Pancreas (tissue), 10 donors: ENCODE results near the gene CISD2. TPM values are rescaled to one million over a fixed set of nuclear protein-coding genes. Genes with fewer than 3 reads are reported as not detected.
"Not testable (repeated sequence)": the region's sequence is repeated elsewhere in the genome, so short reads cannot be mapped to it uniquely, and the experiment has no call there.

Source experiments
- ATAC-seq, 4 donors: fragments of 200-7000 bp; cut with Tn5 transposase; one replicate each; pipeline versions ENCODE4 v1.8.0 to v1.9.1; 2020; ENCODE audit warnings: mild to moderate bottlenecking in 4 of 4, moderate library complexity in 4 of 4
- DNase-seq, 6 donors: peaks; one replicate each; pipeline ENCODE4 v3.0.0-alpha.2; 2020
- FAIRE-seq: peaks from 2 replicates; lab custom pipeline; 2012; peaks lifted over from hg19 to GRCh38; lab: Jason Lieb, UNC
- H3K27ac ChIP-seq, 4 donors: fragments of 200-600 bp; sonication (generic); 1 replicate in 3 of 4; 2 replicates in 1 of 4; pipeline versions ENCODE4 v1.5.0 to v1.8.0; 2020
- H3K27me3 ChIP-seq, 4 donors: fragments of 200-600 bp; one replicate each; pipeline ENCODE4 v1.8.0; 2021
- H3K36me3 ChIP-seq, 3 donors: fragments of 200-600 bp; sonication (generic) in 1 of 3; one replicate each; pipeline versions ENCODE4 v1.5.0 to v1.8.0; 2020 to 2021
- H3K4me1 ChIP-seq, 3 donors: fragments of 200-600 bp; one replicate each; pipeline ENCODE4 v1.8.0; 2021
- H3K4me3 ChIP-seq, 4 donors: fragments of 200-600 bp; sonication (generic) in 2 of 4; one replicate each; pipeline versions ENCODE4 v1.5.0 to v1.8.0; 2020 to 2021
- H3K9me3 ChIP-seq, 4 donors: fragments of 200-600 bp; one replicate each; pipeline ENCODE4 v1.8.0; 2021
- WGBS, 2 donors: extraction: QIAGEN DNeasy Blood & Tissue Kit; methylation state at CpG; one replicate each; pipeline ENCODE4 v1.1.7; 2013; 5-methylcytosine and 5-hydroxymethylcytosine counted together
- intact Hi-C, 3 donors: fragments of 100-400 bp; cut with DNase I; formaldehyde crosslinking; loops; one replicate each; pipeline versions ENCODE4 v1.11.1 to v1.14.2; 2022
- polyA plus RNA-seq, 2 donors: library from polyadenylated mRNA; stranded (reverse); fragments of 200-250 nt; gene quantifications; one replicate each; pipeline ENCODE4 v1.2.3, GENCODE V29; 2013
- total RNA-seq, 6 donors: library from RNA; stranded (reverse); fragmentation: NEBNext Ultra II Directional in 4 of 6; extraction: Animal tissue kit (Norgen Biotek cat#: 25700) in 4 of 6; gene quantifications; one replicate each; pipeline versions ENCODE4 v1.2.1 to v1.2.4, GENCODE V29; 2021 to 2023
- TF ChIP-seq, protein P1 (sequence below), 4 donors: fragments of 200-600 bp; sonication (generic) in 3 of 4; IDR thresholded peaks; one replicate each; pipeline versions ENCODE4 v1.5.0 to v1.8.0; 2021; ENCODE audit warnings: antibody characterized with exemption in 4 of 4
- donor health status: healthy with polysubstance abuse.
- donor health status: DM: no; HTN: no; CAD: no; lungs with moderate emphysema.
- donor health status: DM: no; HTN: no; CAD: no.
- donor health status: control.
- donor health status: control.
- donor health status: Bipolar disorder and iron deficiency.
- donor health status: DM: yes; HTN: yes; CAD: no.
- donor health status: DM: no; HTN: no; CAD: no.
- donor health status: DM: no; HTN: no; CAD: no.
- donor health status: DM: yes; HTN: yes; CAD: no.

The CISD2 gene
- total and polyA plus RNA-seq, 8 donors = 10.2 to 23.1 (median 14.4) TPM

DNA sequence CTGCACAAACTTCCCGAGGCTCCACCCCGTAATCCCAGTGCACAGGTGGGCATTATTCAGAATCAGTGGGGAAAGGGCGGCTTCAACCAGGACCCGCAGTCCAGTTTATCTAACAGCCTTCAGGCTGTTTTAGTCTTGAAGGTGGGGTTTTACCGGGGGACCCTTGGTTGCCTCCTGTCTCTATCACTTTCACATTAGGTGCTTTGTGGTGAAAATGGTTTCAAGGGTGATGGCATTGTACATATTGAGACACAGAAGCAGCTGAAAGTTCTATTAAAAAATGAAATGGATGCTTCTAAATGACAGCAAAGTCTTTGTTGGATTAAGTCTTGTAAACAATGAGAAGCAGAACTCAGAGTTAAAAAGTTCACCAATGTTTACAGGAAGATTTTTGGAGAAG is 27.8 kb downstream of the CISD2 start:
- H3K27me3 ChIP-seq, H3K4me3 ChIP-seq, FAIRE-seq, ATAC-seq, DNase-seq, H3K9me3 ChIP-seq, intact Hi-C loops, H3K36me3 ChIP-seq, H3K27ac ChIP-seq, H3K4me1 ChIP-seq: not testable (repeated sequence)
- WGBS, 2 donors = 91 to 92% methylated on average over 5 of the region's 5 CpGs

DNA sequence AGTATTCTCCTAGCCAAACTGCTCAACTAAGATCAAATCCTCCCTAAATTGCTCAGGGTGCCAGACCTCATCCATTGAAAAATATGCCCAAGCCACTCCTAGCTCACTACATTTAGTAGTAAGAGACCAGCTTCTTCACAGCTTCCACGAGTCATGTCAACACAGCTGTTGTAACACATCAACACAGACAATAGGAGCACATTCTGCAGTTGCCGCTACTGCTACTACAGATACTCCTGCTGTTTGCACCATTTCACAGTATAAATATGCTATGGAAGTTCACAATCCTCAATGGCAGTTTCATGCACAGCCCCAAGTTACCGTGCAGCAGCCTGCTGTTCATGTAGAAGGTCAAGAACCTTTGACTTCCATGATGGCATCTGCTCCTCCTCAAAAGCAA is 28.8 kb downstream of the CISD2 start:
- H3K4me1 ChIP-seq, ATAC-seq, H3K4me3 ChIP-seq, H3K27ac ChIP-seq, H3K9me3 ChIP-seq, DNase-seq, FAIRE-seq, H3K27me3 ChIP-seq, H3K36me3 ChIP-seq, intact Hi-C loops: not testable (repeated sequence)
- WGBS, 2 donors = 66 to 74% methylated on average over 3 of the region's 3 CpGs

DNA sequence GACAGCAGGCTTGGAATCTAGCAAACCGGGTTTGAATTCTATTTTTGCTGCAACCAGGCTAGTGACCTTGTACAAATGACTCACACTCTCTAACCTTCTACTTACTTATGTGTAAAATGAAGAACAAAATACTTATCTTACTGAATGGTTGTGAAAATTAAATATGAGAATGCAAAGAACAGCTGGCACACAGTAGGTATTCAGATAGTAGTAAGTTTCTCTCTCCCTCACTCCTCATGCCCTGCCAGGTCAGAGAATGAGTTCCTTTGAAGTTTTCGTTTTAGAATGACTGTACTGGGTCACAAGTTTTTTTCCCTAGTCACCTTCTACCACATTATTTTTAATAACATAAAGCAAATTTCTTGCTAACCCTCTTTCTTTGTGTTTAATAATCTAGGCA is 33.0 kb downstream of the CISD2 start:
- TF ChIP-seq, protein P1, sequence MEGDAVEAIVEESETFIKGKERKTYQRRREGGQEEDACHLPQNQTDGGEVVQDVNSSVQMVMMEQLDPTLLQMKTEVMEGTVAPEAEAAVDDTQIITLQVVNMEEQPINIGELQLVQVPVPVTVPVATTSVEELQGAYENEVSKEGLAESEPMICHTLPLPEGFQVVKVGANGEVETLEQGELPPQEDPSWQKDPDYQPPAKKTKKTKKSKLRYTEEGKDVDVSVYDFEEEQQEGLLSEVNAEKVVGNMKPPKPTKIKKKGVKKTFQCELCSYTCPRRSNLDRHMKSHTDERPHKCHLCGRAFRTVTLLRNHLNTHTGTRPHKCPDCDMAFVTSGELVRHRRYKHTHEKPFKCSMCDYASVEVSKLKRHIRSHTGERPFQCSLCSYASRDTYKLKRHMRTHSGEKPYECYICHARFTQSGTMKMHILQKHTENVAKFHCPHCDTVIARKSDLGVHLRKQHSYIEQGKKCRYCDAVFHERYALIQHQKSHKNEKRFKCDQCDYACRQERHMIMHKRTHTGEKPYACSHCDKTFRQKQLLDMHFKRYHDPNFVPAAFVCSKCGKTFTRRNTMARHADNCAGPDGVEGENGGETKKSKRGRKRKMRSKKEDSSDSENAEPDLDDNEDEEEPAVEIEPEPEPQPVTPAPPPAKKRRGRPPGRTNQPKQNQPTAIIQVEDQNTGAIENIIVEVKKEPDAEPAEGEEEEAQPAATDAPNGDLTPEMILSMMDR (IDR thresholded peaks at IDR 0.05) = no peak
- H3K9me3 ChIP-seq = no peaks in the 10 kb centered on the region
- no peak overlapping the region for H3K27ac ChIP-seq
- intact Hi-C loops = no loop called here
- 44 to 58% methylated on average over 2 of the region's 2 CpGs for WGBS, 2 donors
- H3K4me3 ChIP-seq = no peak overlapping the region
- H3K27me3 ChIP-seq = no peaks in the 10 kb centered on the region
- DNase-seq = no peak
- H3K36me3 ChIP-seq = no peaks in the 10 kb centered on the region
- no peaks in the 10 kb centered on the region for H3K4me1 ChIP-seq
- no peak for ATAC-seq
- no peak for FAIRE-seq

DNA sequence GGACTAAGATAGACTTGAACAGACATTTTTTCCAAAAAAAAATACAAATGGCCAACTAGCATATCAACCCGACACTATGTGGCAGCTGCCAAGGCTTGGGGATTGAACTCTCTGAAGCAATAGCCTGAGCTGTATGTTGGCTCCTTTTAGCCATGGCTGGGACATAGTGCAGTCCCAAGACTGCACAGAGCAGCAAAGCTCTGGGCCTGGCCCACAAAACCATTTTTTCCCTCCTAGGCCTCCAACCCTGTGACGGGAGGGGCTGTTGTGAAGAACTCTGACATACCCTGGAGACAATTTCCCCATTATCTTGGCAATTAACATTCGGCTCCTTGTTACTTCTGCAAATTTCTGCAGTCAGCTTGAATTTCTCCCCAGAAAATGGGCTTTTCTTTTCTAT is 50.1 kb downstream of the CISD2 start:
- DNase-seq (no peak), FAIRE-seq (no peak), ATAC-seq (no peak)
- TF ChIP-seq, protein P1 (IDR thresholded peaks at IDR 0.05) = no peak
- H3K27me3 ChIP-seq = no peaks in the 10 kb centered on the region
- intact Hi-C loops = no loop called here
- H3K36me3 ChIP-seq = no peaks in the 10 kb centered on the region
- no peak overlapping the region for H3K27ac ChIP-seq
- H3K4me3 ChIP-seq = no peak overlapping the region
- no peaks in the 10 kb centered on the region for H3K4me1 ChIP-seq
- no peaks in the 10 kb centered on the region for H3K9me3 ChIP-seq
- WGBS, 2 donors = 84 to 91% methylated on average over 3 of the region's 3 CpGs

DNA sequence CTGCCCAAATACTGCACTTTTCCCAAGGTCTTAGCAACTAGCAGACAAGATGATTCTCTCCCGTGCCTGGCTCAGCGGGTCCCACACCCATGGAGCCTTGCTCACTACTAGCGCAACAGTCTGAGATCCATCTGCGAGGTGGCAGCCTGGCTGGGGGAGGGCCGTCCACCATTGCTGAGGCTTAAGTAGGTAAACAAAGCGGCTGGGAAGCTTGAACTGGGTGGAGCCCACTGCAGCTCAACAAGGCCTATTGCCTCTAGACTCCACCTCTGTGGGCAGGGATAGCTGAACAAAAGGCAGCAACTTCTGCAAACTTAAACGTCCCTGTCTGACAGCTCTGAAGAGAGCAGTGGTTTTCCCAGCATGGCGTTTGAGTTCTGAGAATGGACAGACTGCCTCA is 50.9 kb downstream of the CISD2 start:
- H3K4me1 ChIP-seq, FAIRE-seq, H3K27ac ChIP-seq, ATAC-seq, H3K4me3 ChIP-seq, H3K36me3 ChIP-seq, intact Hi-C loops, H3K27me3 ChIP-seq, H3K9me3 ChIP-seq: not testable (repeated sequence)
- DNase-seq = peak in 1 of 6 donors; percentile 26
- WGBS, 2 donors = 69 to 80% methylated on average over 8 of the region's 8 CpGs

DNA sequence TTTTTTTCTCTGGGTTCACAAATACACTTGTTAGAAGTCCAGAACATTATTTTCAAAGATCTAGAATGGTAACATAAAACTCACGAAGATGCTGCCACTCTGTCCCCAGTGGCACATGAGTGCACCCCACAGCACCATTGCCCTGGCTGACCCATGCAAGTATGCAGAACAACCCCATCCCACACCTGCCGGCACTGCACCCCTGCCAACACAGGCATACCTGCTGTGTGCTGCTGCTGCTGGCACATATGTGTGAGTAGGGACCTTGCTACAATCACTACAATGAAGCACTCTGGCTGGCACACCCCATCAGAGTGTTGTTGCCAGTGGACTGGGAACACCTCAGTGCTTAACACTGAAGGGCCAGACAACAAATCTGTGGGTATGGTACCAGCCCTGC is 66.9 kb downstream of the CISD2 start:
- no peak for ATAC-seq
- no peaks in the 10 kb centered on the region for H3K27me3 ChIP-seq
- WGBS, 2 donors = 84 to 95% methylated on average over 2 of the region's 2 CpGs
- no peak for DNase-seq
- H3K4me1 ChIP-seq = no peaks in the 10 kb centered on the region
- H3K4me3 ChIP-seq = no peak overlapping the region
- H3K9me3 ChIP-seq = no peaks in the 10 kb centered on the region
- TF ChIP-seq, protein P1 (IDR thresholded peaks at IDR 0.05) = no peak
- no peak overlapping the region for H3K27ac ChIP-seq
- FAIRE-seq = no peak
- intact Hi-C loops = no loop called here
- no peaks in the 10 kb centered on the region for H3K36me3 ChIP-seq

DNA sequence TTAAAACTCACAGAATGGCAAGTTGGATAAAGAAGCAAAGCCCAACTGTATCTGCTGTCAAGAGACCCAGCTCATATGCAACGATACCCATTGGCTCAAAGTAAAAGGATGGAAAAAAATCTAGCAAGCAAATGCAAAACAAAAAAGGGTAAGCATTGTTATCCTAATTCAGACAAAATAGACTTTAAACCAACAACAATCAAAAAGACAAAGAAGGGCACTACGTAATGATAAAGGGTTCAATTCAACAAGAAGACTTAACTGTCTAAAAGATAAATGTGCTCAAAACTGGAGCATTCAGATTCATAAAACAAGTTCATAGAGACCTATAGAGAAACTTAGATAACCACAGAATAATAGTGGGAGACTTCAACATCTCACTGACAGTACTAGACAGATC is 69.3 kb downstream of the CISD2 start:
- DNase-seq, H3K4me3 ChIP-seq, intact Hi-C loops, H3K27ac ChIP-seq, FAIRE-seq, H3K4me1 ChIP-seq, H3K27me3 ChIP-seq, H3K9me3 ChIP-seq, H3K36me3 ChIP-seq, ATAC-seq: not testable (repeated sequence)
- WGBS, 2 donors = 71 to 89% methylated on average over 2 of the region's 2 CpGs

Other genes with a start within 250 kb of the CISD2 start
- 10 to 100 TPM in 3 of 6 donors, 1 to 10 TPM in 3; 8.3 to 22.0 (median 10.7) TPM for gene MANBA, start 108.0 kb upstream of the CISD2 start, total RNA-seq
- 10 to 100 TPM in 1 of 2 donors, 1 to 10 TPM in 1; 7.8 to 14.2 TPM for gene MANBA, start 108.0 kb upstream of the CISD2 start, polyA plus RNA-seq
- gene UBE2D3, start 41.4 kb upstream of the CISD2 start, total RNA-seq = 100 to 1,000 TPM in 5 of 6 donors, 10 to 100 TPM in 1; 90.6 to 141 (median 130) TPM
- gene UBE2D3, start 41.4 kb upstream of the CISD2 start, polyA plus RNA-seq = 100 to 1,000 TPM in 1 of 2 donors, 10 to 100 TPM in 1; 98.2 to 137 TPM
- 1 to 10 TPM in 1 of 6 donors, under 1 TPM in 5; 0.28 to 1.0 (median 0.49) TPM for gene SLC9B1, start 150.7 kb downstream of the CISD2 start, total RNA-seq
- gene SLC9B1, start 150.7 kb downstream of the CISD2 start, polyA plus RNA-seq = under 1 TPM; 0.23 to 0.33 TPM
- 1 to 10 TPM; 1.2 to 4.2 (median 2.7) TPM for gene SLC9B2, start 207.8 kb downstream of the CISD2 start, total RNA-seq
- 1 to 10 TPM; 2.1 to 5.2 TPM for gene SLC9B2, start 207.8 kb downstream of the CISD2 start, polyA plus RNA-seq
- gene BDH2, start 230.8 kb downstream of the CISD2 start, total RNA-seq = 10 to 100 TPM in 4 of 6 donors, 1 to 10 TPM in 2; 8.6 to 24.1 (median 14.8) TPM
- gene BDH2, start 230.8 kb downstream of the CISD2 start, polyA plus RNA-seq = 10 to 100 TPM; 24.9 to 46.8 TPM